ENCODE results near the gene HOXC6.

The HOXC6 gene

GRCh38 chr12:54042970-54043853 is 15.0 kb downstream of the HOXC6 start:
- no peak for DNase-seq

DNA sequence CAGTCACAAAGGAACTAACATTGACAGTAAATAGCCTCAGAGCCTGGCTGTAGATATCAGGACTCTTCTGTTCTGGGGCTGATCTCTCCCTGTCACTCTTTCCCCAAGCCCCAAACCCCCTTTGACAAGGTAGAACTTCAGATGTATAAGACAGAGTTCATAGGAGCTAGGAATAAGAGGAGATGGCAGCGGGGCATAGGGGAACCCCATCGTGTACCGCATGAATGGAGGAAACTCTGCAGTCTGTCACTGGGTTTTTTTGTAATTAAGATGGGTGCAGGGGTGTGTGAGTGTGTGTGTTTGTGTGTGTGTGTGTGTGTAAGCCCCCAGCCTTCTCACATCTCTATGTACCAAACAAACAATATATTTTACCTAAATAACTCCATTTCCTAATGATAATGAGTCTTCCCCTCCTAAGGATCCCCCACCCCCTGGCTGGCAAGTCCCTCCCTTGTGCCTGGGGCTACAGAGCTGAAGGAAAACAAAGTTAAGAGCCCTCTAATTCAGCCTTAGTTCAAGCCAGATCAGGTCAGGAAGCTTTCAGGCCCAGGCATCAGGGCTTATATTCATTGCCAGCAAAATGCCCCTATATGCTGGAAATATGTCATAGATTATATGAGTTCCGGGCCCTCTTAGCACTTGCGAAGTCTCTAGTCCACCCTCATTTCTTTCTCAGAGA is 16.3 kb downstream of the HOXC6 start:
- DNase-seq = no peak

DNA sequence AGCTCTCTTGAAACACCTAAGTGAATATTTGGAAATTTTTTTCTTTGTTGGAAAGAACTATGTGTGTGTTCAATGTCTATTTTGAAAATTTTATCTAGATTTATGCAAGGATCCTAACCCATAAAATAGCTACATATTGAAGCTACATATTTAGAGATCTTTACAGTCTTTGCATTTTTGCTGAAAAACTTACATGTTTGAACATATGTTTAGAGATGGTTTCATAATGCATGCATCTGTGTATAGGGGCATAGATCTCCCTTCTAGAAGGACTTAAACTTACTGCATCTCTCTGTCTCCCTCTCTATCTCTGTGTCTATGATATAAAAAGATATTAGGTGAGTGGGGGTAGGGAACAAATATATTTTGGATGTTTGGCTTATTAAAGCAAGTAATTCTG is 17.2 kb downstream of the HOXC6 start:
- DNase-seq = no peak

DNA sequence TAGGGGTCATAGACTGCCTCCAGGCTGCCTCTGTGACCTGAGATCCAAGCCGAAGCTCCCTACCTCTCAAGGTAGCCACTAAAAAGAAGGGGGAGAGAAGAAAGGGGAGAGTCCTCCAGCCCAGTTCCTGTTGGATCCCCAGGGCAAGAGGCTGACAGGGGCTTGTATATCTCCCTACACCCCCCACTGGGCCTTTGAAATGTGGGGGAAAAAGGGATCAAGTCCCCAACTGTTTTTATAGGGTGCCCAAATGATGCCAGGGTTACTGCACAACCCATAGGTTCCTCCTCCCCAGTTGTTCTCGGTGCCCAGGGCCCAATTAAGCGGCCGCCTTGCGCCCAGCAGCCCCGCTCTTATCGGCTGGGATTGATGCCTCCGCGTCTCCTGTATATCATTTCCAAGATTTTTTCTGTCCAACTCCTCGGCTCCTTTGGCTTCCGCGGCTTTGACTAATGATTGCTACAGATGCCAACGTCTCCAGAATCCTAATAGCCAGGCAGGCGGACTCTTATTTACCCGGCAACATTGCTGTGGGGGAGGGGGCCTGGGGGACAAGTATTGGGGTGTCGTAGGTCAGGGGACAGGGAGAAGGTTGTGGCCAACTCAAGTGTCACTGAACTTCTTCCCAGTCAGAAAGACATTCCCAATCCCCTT is 17.8 kb downstream of the HOXC6 start:
- DNase-seq = no peak

- no peak for DNase-seq
Observed at GRCh38 chr12:54046809-54047159, 18.5 kb downstream of the HOXC6 start.

- no peak for DNase-seq
Observed at GRCh38 chr12:54047160-54047963, 19.1 kb downstream of the HOXC6 start.

GRCh38 chr12:54047964-54048303 is 19.7 kb downstream of the HOXC6 start:
- no peak for DNase-seq

DNA sequence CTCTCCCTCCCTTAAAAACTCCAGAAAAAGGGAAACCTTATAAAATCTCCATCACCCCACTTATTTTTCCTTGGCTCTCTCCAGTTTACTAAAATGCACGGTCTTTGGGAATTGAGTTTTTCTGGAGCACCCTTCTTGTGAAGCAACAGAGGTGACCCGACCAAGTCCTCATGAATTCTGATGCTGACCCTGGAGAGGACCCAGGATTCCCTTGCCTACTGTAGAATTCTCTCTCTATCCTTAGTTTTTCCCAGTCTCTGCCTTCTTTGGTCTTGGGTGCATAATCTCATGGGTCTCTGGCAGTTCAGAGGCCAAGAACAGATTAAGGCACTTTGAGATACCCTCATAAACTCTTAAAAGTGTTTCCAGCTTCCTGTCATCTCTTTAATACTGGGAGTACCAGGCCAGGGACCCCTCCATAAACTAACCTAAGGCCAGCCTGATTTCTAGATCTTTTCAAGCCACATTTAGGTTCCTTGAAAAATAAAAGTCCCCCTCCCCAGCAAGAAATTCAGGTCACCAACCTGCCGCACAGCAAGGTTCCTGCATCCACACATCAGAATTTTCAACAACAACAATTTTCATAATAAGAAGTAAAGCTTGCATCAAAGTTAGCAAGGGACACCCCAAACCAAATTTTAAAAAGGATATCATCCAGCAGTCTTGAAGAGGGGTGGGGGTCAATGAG is 20.3 kb downstream of the HOXC6 start:
- DNase-seq = no peak

DNA sequence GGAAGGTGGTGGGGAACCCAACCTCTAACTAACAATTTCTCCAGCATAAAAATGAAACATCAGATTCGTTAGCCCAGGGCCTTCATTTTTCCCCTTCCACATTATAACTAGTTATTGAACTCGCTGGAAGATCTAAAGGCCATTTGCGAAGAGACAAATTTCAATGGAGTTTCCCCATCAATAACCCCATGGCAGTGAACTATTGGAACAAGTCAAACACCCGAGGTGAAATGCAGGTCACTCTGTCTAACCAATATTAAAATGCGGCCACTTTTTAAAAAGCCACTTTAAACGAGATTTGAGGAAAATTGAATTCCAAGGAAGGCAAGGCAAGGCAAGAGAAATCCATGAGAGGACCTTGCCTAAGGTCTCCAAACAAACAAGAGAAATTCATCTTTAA is 20.9 kb downstream of the HOXC6 start:
- DNase-seq = no peak

DNA sequence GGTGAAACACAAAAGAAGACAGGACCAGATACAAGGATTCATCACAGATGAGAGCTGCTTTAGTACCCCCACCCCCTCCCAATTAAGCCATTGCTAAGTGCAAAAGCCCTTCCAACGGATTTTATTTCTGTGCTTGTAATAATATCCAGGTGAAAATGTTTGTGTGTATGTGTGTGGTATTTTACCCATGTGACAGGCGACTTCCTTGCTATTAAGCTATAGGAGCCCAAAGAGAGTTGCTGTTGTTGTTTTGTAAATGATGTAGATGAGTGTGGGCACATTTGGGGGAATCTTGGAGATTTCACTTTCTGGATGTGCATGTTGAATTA is 22.2 kb downstream of the HOXC6 start:
- DNase-seq = no peak

GRCh38 chr12:54051026-54051842 is 23.0 kb downstream of the HOXC6 start:
- DNase-seq = no peak

DNA sequence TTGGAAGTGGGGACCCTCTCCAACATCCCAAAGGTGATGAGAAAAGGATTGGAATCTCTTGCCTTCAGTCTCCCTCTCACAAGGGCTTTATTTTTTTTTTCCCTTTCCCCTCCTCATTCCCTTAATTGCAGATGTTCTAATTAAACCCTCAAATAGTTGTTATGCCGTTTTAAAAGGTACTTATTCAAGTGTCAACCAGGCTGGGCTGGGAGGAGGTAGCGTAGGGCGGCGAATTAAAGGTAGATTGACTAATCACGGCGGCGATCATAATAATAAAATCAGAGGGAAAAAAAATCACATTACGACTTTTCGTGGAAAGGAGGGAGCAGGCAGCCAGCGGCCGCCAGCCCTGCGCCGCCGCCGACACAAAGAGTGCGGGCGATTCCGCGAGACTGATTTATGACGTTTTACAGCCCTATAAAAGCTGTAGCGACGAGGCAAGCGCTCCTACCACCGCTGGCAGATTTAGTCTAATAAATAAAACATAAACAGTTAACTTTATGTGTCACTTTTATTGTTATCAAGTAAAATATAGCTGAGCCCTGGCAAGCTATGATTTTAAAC is 23.7 kb downstream of the HOXC6 start:
- DNase-seq = peak; percentile 55

DNA sequence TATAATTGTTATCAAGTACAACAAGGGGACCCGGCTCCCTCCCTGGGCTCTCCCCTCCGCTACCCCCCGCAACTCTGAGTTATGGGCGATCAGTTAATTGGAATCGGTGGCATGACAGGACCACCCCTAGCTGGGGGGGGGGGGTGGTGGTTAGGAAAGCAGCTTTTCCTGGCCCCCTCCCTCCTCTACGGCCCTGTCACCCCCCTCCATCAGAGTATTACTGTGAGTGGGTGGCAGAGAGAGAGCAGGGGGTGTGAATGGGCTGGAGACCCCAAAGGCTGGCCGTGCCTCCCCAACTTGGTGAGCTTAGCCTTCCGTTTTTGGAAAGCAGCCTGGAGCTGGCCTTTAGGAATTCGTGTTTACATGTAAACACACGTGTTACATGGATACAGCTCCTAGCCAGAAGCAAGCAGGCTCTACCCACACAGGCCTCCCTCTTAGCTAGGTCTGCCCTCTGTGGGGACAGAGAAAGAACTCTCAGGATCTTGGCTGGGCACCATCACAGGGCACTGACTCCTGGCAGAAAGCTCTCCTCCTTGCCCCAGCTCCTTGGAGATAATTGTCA is 24.3 kb downstream of the HOXC6 start:
- no peak for DNase-seq

DNA sequence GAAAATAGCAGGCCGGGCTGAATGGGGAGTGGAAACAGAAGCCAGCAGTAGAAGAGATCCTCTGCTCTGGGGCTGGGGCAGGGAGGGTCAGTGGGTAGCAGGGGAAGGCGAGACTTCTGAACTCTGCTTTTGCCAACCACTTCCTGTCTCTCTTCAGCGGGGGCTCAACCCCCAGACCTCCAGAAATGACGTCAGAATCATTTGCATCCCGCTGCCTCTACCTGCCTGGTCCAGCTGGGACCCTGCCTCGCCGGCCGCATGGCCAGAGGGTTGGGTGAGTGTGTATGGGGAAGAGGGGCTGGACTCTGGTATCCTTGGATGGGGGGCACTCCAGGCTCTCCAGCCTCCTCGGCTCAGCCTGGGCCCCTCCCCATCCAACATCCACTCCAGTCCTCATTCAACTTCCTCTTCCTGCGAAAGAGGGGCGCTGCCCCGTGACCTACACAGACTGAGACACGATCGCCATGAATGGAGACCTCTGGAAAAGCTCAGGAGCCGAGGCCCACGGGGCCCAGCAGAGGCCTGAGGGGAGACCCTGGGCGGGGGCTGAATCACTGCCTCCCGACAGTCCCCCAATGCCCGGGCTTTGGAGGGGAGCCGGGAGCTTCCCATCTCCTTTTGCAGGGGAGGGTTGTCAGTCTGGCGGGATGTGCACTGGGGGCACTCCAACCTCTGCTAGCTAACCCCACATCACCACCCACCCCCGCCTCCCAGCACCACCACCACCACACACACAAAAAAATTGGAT is 24.9 kb downstream of the HOXC6 start:
- no peak for DNase-seq

- no peak for DNase-seq
Observed at GRCh38 chr12:54053751-54054741, 25.8 kb downstream of the HOXC6 start, which contains the start of gene HOXC4. Gene HOXC4, plus strand, starts transcription at chr12:54053835. Its CDS starts 88 bp downstream, at chr12:54053923.

- no peak for DNase-seq
Observed at GRCh38 chr12:54054742-54055194, 26.5 kb downstream of the HOXC6 start.

GRCh38 chr12:54055552-54055951 is 27.3 kb downstream of the HOXC6 start:
- DNase-seq = no peak

DNA sequence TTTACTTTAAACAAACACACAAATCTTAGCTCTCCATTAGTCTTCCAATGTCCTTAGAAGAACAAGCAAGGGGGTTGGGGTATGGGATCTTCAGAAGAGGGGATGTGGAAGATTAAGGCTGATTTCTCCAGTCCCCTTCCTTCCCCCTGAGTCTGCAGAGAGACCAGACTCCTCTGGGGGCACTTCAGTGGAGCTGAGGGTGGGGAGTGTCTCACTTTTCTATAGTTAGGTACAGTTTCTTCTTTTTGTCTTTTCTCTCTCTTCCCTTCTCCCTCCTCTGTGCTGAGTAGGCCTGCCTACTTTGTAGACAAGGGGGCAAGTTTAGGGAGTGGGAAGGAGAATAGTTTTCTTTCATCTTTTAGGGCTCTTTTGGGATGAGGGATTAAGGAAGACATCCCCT is 27.9 kb downstream of the HOXC6 start:
- DNase-seq = no peak

Data from NCI-H1105 treated with DMSO at 0.1 percent for 48 hours (cell line).